Measurements from ENCODE around the gene DLAT.
A peak's percentile ranks its signal among the peaks of the same experiment; 100 is the strongest.
"Not testable (repeated sequence)": the region's sequence is repeated elsewhere in the genome, so short reads cannot be mapped to it uniquely, and the experiment has no call there.

DLAT gene

GRCh38 chr11:112050721-112051120 is 25.5 kb downstream of the DLAT start:
- FAIRE-seq: no peak

- FAIRE-seq: no peak
Measured at GRCh38 chr11:112051768-112052167, 26.6 kb downstream of the DLAT start.

GRCh38 chr11:112057170-112057569 is 32.0 kb downstream of the DLAT start:
- FAIRE-seq: no peak

DNA sequence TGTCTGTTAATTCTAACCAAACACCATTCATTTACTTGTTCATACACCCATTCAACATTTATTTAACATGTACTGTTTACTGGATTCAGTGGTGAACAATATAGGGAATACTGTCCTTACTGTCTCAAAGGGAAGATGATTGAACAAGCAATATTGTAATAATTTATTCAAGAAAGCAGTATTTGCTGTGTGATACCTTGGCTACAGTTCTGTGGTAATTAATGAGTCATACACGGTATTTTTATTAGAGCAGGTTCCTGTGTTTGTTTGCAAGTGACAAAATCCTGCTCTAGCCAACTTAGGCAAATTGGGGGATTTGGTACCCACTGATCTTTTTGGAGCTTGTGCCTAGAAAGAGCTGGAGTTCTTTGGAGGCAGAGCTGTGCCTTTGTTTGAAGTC is 32.9 kb downstream of the DLAT start:
- no peak for FAIRE-seq

DNA sequence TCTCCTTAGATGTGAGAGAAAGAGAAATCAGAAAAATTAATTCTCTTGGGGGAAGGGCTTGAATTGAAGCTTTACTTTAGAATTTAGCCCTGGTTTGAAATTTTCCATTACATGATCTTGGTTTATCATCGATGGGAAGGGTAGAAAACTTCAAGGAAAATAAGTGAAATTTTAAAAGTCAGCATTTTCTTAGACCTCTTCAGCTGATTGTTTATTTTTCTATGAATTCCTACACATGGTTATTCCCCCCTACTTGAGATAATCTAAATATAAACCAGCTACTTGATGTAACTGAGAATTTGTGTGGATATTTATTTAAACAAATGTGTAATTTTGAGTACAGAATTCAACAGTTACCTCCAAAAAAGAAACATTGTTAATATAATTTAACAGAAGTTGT is 37.7 kb downstream of the DLAT start:
- FAIRE-seq: no peak

DNA sequence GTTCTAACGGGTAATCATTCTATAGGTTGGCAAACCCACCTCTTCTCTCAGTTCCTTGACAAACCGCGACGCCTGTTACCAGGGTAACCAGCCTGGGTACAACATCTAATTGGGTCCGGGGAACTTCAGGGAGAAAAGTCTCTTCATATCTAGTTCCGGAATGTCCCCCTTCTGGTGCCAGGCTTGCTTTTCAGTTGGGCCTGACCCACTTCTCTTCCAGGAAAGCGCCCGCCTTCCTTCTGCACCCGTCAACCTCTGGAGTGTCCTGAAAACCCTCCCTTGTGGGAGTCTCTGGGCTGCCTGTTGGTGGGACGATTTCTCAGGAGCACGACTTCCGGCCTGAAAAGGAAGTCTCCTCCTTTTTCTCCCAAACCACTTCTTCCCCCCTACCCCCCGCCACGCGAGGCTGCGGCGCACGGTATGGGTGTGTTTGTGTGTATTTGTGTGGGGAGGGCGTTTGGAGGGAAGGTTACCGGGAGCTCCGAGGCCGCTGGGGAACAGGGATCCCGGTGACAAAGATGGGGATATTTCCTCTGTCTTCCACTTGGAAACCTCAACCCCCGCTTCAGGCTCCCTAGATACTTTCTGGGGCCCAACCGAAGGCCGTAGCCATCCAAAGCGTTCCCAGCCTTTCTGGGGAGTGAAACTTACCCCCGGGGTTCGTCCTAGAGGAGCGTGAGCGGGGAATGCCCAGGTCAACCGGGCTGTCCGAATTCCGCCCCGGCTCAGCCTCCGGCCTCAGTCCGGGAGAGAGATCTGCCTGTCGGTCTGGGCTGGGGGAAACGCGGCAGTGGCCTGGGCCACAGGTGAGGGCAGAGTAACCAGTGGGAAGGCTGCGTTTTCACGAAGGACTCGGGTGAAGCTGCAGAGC is 49.0 kb downstream of the DLAT start, which contains the start of the genes NKAPD1 and PIH1D2:
NKAPD1 (plus strand) TSS at position 359 of the 871 bp plus-strand sequence. CDS start 1,276 bp downstream, outside the sequence.
PIH1D2 (minus strand) TSS at position 77 of the 871 bp plus-strand sequence. CDS start 843 bp downstream, outside the sequence.
- FAIRE-seq: no peak

GRCh38 chr11:112082729-112083128 is 57.5 kb downstream of the DLAT start:
- no peak for FAIRE-seq

- FAIRE-seq: no peak
Measured at GRCh38 chr11:112085822-112086421, 60.7 kb downstream of the DLAT start.

DNA sequence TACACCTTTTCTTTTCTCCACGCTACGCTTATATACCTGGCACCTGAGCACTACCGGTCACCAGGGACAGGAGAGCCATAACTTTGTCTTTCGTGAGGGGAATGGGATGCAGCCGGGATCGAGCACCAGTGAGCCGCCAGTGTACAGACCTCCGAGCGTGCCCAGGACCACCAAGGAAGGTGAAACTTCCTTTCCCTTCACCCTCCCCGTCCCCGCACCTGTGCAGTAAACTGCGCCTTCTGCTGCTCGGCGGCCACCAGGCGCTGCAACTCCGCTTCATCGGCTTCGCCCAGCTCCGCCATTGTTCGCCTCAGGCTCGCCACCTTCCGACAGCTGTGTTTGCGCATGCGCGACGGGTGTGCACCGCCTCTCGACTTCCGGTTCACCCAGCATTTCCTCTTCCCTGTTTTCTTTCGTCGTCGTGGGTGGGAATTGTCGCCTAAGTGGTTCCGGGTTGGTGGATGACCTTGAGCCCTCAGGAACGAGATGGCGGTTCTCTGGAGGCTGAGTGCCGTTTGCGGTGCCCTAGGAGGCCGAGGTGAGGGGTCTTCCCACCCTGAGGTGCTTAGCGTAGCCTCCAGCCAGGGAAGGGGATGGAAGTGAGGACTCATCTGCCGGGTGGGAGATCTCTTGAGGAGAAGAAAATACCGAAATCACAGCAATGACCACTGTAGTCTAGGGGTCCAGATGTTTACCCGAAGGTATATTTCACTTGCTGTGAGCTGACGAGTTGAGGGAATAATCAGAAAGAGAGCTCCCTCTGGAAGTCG is 61.4 kb downstream of the DLAT start, which contains the start of the genes SDHD and TIMM8B:
SDHD (plus strand) TSS at position 452 of the 770 bp plus-strand sequence; CDS start at position 487, 35 bp downstream.
TIMM8B (minus strand) TSS at position 335 of the 770 bp plus-strand sequence; CDS start at position 302, 33 bp downstream.
- FAIRE-seq: peak; percentile 32

DNA sequence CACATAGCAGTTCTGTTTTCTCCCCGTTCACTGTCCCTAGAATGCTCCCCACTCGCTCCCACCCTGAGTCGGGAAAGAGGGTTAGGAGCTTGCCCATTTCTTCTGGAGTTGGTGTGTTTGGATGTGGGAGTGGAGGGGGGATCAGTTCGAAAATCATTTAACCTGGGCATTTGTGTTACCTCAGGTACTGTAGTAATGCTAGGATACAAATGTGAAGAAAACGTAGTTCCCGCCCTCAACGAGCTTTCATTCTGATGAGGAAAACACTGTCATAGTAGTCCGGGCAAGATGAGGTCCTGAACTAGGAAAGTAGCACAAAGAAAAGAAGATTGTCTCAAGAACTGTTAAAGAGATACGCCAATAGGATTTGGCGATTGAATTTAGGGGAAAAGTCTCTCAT is 62.0 kb downstream of the DLAT start:
- FAIRE-seq: no peak

- not testable (repeated sequence) for FAIRE-seq
Measured at GRCh38 chr11:112095302-112095701, 70.1 kb downstream of the DLAT start.

GRCh38 chr11:112096194-112096593 is 71.0 kb downstream of the DLAT start:
- no peak for FAIRE-seq

- FAIRE-seq: no peak
Measured at GRCh38 chr11:112097734-112098528, 72.7 kb downstream of the DLAT start.

DNA sequence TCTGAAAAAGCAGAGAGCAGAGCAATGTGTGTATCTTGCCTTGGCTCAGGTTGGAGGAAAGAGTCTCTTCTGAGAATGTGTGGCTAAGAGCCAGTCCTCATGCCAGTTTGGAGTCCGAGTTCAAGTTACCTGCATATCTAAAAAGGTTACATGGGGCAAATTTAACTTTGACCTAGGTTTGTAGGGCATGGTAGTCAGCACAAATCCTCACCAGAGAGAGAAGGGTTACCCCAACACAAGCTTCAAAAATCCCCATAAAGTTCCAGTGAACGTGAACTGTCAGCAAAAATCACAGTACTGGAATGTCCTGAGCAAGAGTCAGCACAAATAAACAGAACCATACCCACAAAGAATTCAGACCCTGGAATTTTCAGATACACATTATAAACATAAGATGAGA is 75.3 kb downstream of the DLAT start:
- no peak for FAIRE-seq

DNA sequence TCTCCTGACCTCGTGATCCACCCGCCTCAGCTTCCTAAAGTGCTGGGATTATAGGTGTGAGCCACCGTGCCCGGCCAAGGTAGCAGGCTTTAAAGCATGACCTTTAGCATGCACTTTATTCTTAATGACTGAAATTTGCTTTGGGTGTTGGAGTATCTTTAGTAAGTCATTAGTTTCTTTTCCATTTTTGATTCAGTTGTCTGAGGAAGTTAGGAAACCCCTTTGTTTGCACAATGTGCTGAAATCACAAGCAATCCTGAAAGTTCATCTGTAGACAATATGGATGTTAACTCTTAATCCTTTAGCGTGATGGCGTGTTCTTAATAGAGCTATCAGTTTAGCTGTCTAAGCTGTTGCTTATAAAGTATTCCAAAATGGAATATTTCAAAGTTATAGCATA is 78.2 kb downstream of the DLAT start:
- no peak for FAIRE-seq

DNA sequence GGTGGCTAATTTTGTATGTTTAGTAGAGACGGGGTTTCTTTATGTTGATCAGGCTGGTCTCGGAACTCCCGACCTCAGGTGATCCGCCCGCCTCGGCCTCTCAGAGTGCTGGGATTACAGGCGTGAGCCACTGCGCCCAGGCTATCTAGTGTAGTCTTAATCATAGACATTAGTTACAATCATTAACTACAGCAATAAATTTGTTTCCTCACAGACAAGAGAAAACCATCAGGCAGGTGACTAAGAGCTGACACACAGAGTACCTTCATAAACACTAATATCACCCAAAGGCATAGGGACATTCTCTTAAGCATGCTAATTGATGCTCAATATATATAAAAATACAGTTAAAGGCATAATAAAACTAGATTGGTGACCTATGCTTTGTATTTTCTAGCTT is 80.9 kb downstream of the DLAT start:
- no peak for FAIRE-seq
